Stimulated activated CD8-positive, alpha-beta memory T cell treated with anti-CD3 and anti-CD28 coated beads, Interleukin-7, amount 100 ng/mL, for 4 hours (primary cell): ENCODE measurements around the gene PRKACB.
"Not testable (repeated sequence)": the region's sequence is repeated elsewhere in the genome, so short reads cannot be mapped to it uniquely, and the experiment has no call there.

ENCODE experiments used
- DNase-seq, 2 donors: peaks; one replicate each; pipeline ENCODE4 v3.0.0-alpha.2; 2020; ENCODE audit warnings: low read depth in 2 of 2

The PRKACB gene

GRCh38 chr1:84223751-84224432 lies 79.8 kb downstream of the PRKACB start:
- DNase-seq: no peak

- DNase-seq: no peak
Measured at GRCh38 chr1:84224905-84225304, 80.8 kb downstream of the PRKACB start.

- DNase-seq: no peak
Measured at GRCh38 chr1:84225646-84226045, 81.6 kb downstream of the PRKACB start.

- DNase-seq: not testable (repeated sequence)
Measured at GRCh38 chr1:84232676-84233075, 88.6 kb downstream of the PRKACB start.

- no peak for DNase-seq
Measured at GRCh38 chr1:84236256-84236655, 92.2 kb downstream of the PRKACB start.

- DNase-seq: no peak
Measured at GRCh38 chr1:84242641-84243040, 98.6 kb downstream of the PRKACB start.

GRCh38 chr1:84245563-84245962 lies 101.5 kb downstream of the PRKACB start:
- DNase-seq: no peak

GRCh38 chr1:84246213-84246612 lies 102.1 kb downstream of the PRKACB start:
- DNase-seq: no peak

GRCh38 chr1:84247425-84248220 lies 103.6 kb downstream of the PRKACB start:
- no peak for DNase-seq

- DNase-seq: no peak
Measured at GRCh38 chr1:84250668-84251067, 106.6 kb downstream of the PRKACB start.

- DNase-seq: no peak
Measured at GRCh38 chr1:84253036-84253435, 109.0 kb downstream of the PRKACB start.

GRCh38 chr1:84253891-84254290 lies 109.8 kb downstream of the PRKACB start:
- DNase-seq: no peak

- no peak for DNase-seq
Measured at GRCh38 chr1:84254703-84255238, 110.7 kb downstream of the PRKACB start.

- DNase-seq: no peak
Measured at GRCh38 chr1:84255582-84255981, 111.5 kb downstream of the PRKACB start.

GRCh38 chr1:84257617-84258016 lies 113.5 kb downstream of the PRKACB start:
- no peak for DNase-seq

- DNase-seq: no peak
Measured at GRCh38 chr1:84259376-84259775, 115.3 kb downstream of the PRKACB start.

GRCh38 chr1:84259989-84260388 lies 115.9 kb downstream of the PRKACB start:
- no peak for DNase-seq

- DNase-seq: no peak
Measured at GRCh38 chr1:84260852-84261518, 116.9 kb downstream of the PRKACB start.

GRCh38 chr1:84264961-84265360 lies 120.9 kb downstream of the PRKACB start:
- DNase-seq: no peak

GRCh38 chr1:84265867-84266266 lies 121.8 kb downstream of the PRKACB start:
- no peak for DNase-seq

GRCh38 chr1:84266748-84267147 lies 122.7 kb downstream of the PRKACB start:
- DNase-seq: no peak

GRCh38 chr1:84267476-84267875 lies 123.4 kb downstream of the PRKACB start:
- DNase-seq: no peak
